ENCODE data around the gene NR1H3. TPM values are rescaled to one million over a fixed set of nuclear protein-coding genes. Genes with fewer than 3 reads are reported as not detected.
A peak's percentile ranks its signal among the peaks of the same experiment; 100 is the strongest.

NR1H3 gene
- polyA plus RNA-seq, 2 of the 4 experiments (the other 2 are of a cell fraction), result 14.5 to 18.7 TPM

- no peak for TF ChIP-seq BCL3 (IDR thresholded peaks at IDR 0.05)
Observed at GRCh38 chr11:47285969-47286770, 28.4 kb downstream of the NR1H3 start (continued).

GRCh38 chr11:47288066-47288465, 30.3 kb downstream of the NR1H3 start:
- Histone ChIP-seq H3K9me3 (no peaks in the 10 kb centered on the region), H3K4me2 (no peak overlapping the region), H3K4me3 (no peak overlapping the region), H3K4me1 (no peaks in the 10 kb centered on the region), H3K27ac (no peak overlapping the region)
- FAIRE-seq, result no peak
- no peak for DNase-seq (ENCODE audit: low read depth in 1 of 2, low spot score in 1 of 2)
- TF ChIP-seq SREBF2 (IDR thresholded peaks at IDR 0.05) (no peak), BHLHE40 (IDR thresholded peaks at IDR 0.05; ENCODE audit: low read depth, low read length) (no peak), BCL3 (IDR thresholded peaks at IDR 0.05) (no peak), NPAS2 (CRISPR knock-in tag; IDR thresholded peaks at IDR 0.05; ENCODE audit: borderline replicate concordance) (no peak), ZFP36 (IDR thresholded peaks at IDR 0.05; ENCODE audit: borderline replicate concordance, partially characterized antibody) (no peak), RARB (CRISPR knock-in tag; IDR thresholded peaks at IDR 0.05) (no peak), CEBPB (IDR thresholded peaks at IDR 0.05) (no peak), HES2 (IDR thresholded peaks at IDR 0.05) (no peak), EHMT2 (IDR thresholded peaks at IDR 0.05; ENCODE audit: low read depth) (no peak), PHF8 (IDR thresholded peaks at IDR 0.05; ENCODE audit: borderline replicate concordance, low read depth) (no peak), NR3C1 (IDR thresholded peaks at IDR 0.05) (no peak), HOXB13 (CRISPR knock-in tag; IDR thresholded peaks at IDR 0.05; ENCODE audit: low read depth) (no peak), KDM5A (IDR thresholded peaks at IDR 0.05) (no peak), MAFK (IDR thresholded peaks at IDR 0.05; ENCODE audit: partially characterized antibody) (no peak), HMGXB4 (CRISPR knock-in tag; IDR thresholded peaks at IDR 0.05; ENCODE audit: borderline replicate concordance) (no peak), POLR2AphosphoS2 (conservative IDR thresholded peaks at IDR 0.05; ENCODE audit: low read length) (no peak), CBX2 (IDR thresholded peaks at IDR 0.05; ENCODE audit: borderline replicate concordance, low read depth) (no peak)
- WGBS (ENCODE audit: missing lambda C conversion rate), result 90% methylated on average over 5 of the region's 5 CpGs
- no peak for ATAC-seq
- ChIA-PET POLR2A (no interaction called here), CTCF (interaction anchor here (0.7 to 2.4 kb wide), 4 partner anchors 15 to 86 kb away, joined by 3 to 7 read pairs (median 4); no protein-coding TSS in a partner anchor)

GRCh38 chr11:47289856-47290255, 32.1 kb downstream of the NR1H3 start:
- WGBS (ENCODE audit: missing lambda C conversion rate), result 93% methylated on average over 15 of the region's 15 CpGs
- ATAC-seq, result peak in 1 of 2 experiments; percentile 30; a peak in 1 of 6 replicates
- FAIRE-seq, result no peak
- DNase-seq (ENCODE audit: low read depth in 1 of 2, low spot score in 1 of 2), result no peak
- Histone ChIP-seq H3K27ac (no peak overlapping the region), H3K4me1 (no peaks in the 10 kb centered on the region), H3K4me2 (no peak overlapping the region), H3K9me3 (no peaks in the 10 kb centered on the region), H3K4me3 (no peak overlapping the region)
- POLR2A ChIA-PET, result no interaction called here
- CTCF ChIA-PET, result interaction anchor here (0.5 to 2.7 kb wide), 9 partner anchors 9 to 384 kb away, joined by 3 to 10 read pairs (median 4); no protein-coding TSS in a partner anchor
- no peak for TF ChIP-seq HEYL (CRISPR knock-in tag; IDR thresholded peaks at IDR 0.05)
- TF ChIP-seq NPAS2 (CRISPR knock-in tag; IDR thresholded peaks at IDR 0.05; ENCODE audit: borderline replicate concordance), result no peak
- TF ChIP-seq MAX (IDR thresholded peaks at IDR 0.05), result no peak
- no peak for TF ChIP-seq CHD2 (IDR thresholded peaks at IDR 0.05; ENCODE audit: low read length, partially characterized antibody)
- no peak for TF ChIP-seq NR3C1 (IDR thresholded peaks at IDR 0.05)
- TF ChIP-seq MYC (IDR thresholded peaks at IDR 0.05; ENCODE audit: borderline replicate concordance, low read length), result no peak
- no peak for TF ChIP-seq PBX3 (IDR thresholded peaks at IDR 0.05)
- no peak for TF ChIP-seq SMC3 (IDR thresholded peaks at IDR 0.05)

Data from A549 (cell line).